ENCODE measurements around the gene MAGI2. TPM values are rescaled to one million over a fixed set of nuclear protein-coding genes. Genes with fewer than 3 reads are reported as not detected.
"Not testable (repeated sequence)": the region's sequence is repeated elsewhere in the genome, so short reads cannot be mapped to it uniquely, and the experiment has no call there.

The MAGI2 gene
- total RNA-seq, 6 experiments from 2014 or later: 1.2 to 4.0 (median 2.4) TPM

- no peak overlapping the region for H3K27ac ChIP-seq
- intact Hi-C loops (cut with DNase I): no loop called here
- no peak for ATAC-seq
- no peak overlapping the region for H3K4me3 ChIP-seq
- 85% methylated on average over 5 of the region's 5 CpGs for WGBS (ENCODE audit: insufficient coverage, low coverage, low lambda C conversion rate, missing lambda C conversion rate)
- DNase-seq: no peak
- TF ChIP-seq POLR2A (IDR thresholded peaks at IDR 0.05): no peak
- TF ChIP-seq, protein P1, sequence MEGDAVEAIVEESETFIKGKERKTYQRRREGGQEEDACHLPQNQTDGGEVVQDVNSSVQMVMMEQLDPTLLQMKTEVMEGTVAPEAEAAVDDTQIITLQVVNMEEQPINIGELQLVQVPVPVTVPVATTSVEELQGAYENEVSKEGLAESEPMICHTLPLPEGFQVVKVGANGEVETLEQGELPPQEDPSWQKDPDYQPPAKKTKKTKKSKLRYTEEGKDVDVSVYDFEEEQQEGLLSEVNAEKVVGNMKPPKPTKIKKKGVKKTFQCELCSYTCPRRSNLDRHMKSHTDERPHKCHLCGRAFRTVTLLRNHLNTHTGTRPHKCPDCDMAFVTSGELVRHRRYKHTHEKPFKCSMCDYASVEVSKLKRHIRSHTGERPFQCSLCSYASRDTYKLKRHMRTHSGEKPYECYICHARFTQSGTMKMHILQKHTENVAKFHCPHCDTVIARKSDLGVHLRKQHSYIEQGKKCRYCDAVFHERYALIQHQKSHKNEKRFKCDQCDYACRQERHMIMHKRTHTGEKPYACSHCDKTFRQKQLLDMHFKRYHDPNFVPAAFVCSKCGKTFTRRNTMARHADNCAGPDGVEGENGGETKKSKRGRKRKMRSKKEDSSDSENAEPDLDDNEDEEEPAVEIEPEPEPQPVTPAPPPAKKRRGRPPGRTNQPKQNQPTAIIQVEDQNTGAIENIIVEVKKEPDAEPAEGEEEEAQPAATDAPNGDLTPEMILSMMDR (IDR thresholded peaks at IDR 0.05): no peak
- no peaks in the 10 kb centered on the region for H3K27me3 ChIP-seq
- no peaks in the 10 kb centered on the region for H3K36me3 ChIP-seq
- H3K4me1 ChIP-seq: no peaks in the 10 kb centered on the region
- no peaks in the 10 kb centered on the region for H3K9me3 ChIP-seq
Measured at GRCh38 chr7:78299088-78299487, 1154.4 kb downstream of the MAGI2 start.

- WGBS (ENCODE audit: insufficient coverage, low coverage, low lambda C conversion rate, missing lambda C conversion rate): 53% methylated on average over 5 of the region's 5 CpGs
- no peaks in the 10 kb centered on the region for H3K36me3 ChIP-seq
- no peaks in the 10 kb centered on the region for H3K9me3 ChIP-seq
- intact Hi-C loops (cut with DNase I): no loop called here
- no peak for DNase-seq
- H3K4me3 ChIP-seq: no peak overlapping the region
- H3K27ac ChIP-seq: no peak overlapping the region
- no peaks in the 10 kb centered on the region for H3K4me1 ChIP-seq
- no peaks in the 10 kb centered on the region for H3K27me3 ChIP-seq
- no peak for ATAC-seq
- TF ChIP-seq POLR2A (IDR thresholded peaks at IDR 0.05): no peak
- TF ChIP-seq, protein P1 (IDR thresholded peaks at IDR 0.05): no peak
Measured at GRCh38 chr7:78296644-78297371, 1156.7 kb downstream of the MAGI2 start.

- ATAC-seq (no peak), DNase-seq (no peak)
- TF ChIP-seq POLR2A (IDR thresholded peaks at IDR 0.05): no peak
- TF ChIP-seq, protein P1 (IDR thresholded peaks at IDR 0.05): no peak
- no peaks in the 10 kb centered on the region for H3K36me3 ChIP-seq
- H3K4me3 ChIP-seq: no peak overlapping the region
- intact Hi-C loops (cut with DNase I): no loop called here
- 68% methylated on average over 2 of the region's 2 CpGs for WGBS (ENCODE audit: insufficient coverage, low coverage, low lambda C conversion rate, missing lambda C conversion rate)
- H3K27ac ChIP-seq: no peak overlapping the region
- no peaks in the 10 kb centered on the region for H3K27me3 ChIP-seq
- H3K9me3 ChIP-seq: no peaks in the 10 kb centered on the region
- no peaks in the 10 kb centered on the region for H3K4me1 ChIP-seq
Measured at GRCh38 chr7:78296046-78296597, 1157.3 kb downstream of the MAGI2 start.

GRCh38 chr7:78289471-78289870, 1164.0 kb downstream of the MAGI2 start:
- H3K27ac ChIP-seq; H3K36me3 ChIP-seq; H3K4me1 ChIP-seq; intact Hi-C loops (cut with DNase I); H3K27me3 ChIP-seq; ATAC-seq; DNase-seq; H3K9me3 ChIP-seq; H3K4me3 ChIP-seq: not testable (repeated sequence)
- 51% methylated on average over 3 of the region's 3 CpGs for WGBS (ENCODE audit: insufficient coverage, low coverage, low lambda C conversion rate, missing lambda C conversion rate)

DNA sequence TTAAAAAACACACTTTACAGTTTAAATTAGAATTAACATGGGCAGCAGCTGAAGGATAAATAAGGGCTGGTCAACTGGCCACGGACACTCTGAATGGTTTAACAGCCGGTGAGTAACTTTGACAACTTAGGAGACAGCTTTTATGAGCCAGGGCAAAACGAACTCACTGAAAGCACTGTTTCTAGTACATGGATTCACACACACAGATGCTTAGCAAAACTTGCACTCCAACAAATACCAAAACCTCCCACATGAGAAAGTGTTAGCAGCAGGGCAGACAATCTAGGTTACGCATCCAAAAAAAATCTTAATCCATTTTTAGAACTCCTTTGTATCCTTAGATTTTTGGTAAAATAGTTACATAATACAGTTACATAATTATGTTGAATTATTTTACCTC, 1168.5 kb downstream of the MAGI2 start:
- H3K27me3 ChIP-seq: no peaks in the 10 kb centered on the region
- H3K4me3 ChIP-seq: no peak overlapping the region
- no peak for ATAC-seq
- TF ChIP-seq POLR2A (IDR thresholded peaks at IDR 0.05): no peak
- TF ChIP-seq, protein P1 (IDR thresholded peaks at IDR 0.05): no peak
- H3K4me1 ChIP-seq: no peaks in the 10 kb centered on the region
- 48% methylated on average over 4 of the region's 4 CpGs for WGBS (ENCODE audit: insufficient coverage, low coverage, low lambda C conversion rate, missing lambda C conversion rate)
- intact Hi-C loops (cut with DNase I): no loop called here
- H3K27ac ChIP-seq: no peak overlapping the region
- H3K9me3 ChIP-seq: no peaks in the 10 kb centered on the region
- no peaks in the 10 kb centered on the region for H3K36me3 ChIP-seq
- DNase-seq: no peak
